ENCODE data around the gene TOP3B. TPM values are rescaled to one million over a fixed set of nuclear protein-coding genes. Genes with fewer than 3 reads are reported as not detected.

Gene TOP3B
- total and polyA plus RNA-seq, 10 of the 15 experiments (the other 5 are each of a cell fraction or from before 2014, with no cell fraction given) = 0.60 to 47.3 (median 33.7) TPM

DNA sequence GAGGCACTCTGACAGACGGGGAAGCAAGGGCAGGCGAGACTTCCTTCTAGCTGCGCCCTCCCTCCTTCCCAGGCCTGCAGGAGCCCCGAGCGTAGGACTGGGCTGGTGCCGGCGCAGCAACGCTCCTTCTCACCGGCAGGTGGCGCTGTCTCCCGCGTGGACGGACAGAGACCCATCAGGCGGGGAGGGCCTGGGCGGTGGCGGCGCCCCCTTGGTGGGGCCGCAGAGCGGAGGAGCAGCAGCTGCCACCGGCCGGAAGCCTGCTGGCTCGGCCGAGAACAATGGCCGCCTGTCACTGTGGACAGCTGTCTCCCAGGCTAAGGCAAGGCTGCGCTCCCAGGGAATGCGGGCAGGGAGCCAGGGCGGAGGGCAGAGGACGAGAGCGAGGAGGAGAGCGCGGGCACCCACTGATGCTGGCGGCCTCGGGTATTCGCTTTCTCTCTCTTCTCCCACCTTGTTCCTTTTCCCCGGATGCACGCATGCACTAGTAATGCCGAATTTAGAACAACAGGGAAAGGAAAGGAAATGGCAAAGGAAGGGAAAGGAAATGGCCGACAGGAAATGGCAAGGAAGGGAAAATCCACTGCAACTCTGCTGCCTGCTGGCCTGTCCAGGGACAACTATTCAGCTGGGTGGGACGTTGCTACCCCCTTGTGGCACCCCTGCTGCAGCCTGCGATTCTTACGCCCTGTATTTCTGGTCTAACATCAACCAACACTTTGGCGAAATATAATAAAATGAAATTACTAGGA is 44.3 kb downstream of the TOP3B start:
- H3K4me2 ChIP-seq (ENCODE audit: control insufficient read depth, insufficient read depth) = peak overlapping the region; percentile 98
- ChIA-PET RAD21 (ENCODE audit: unreplicated experiment) (interaction anchor here (0.6 to 2.5 kb wide), 12 partner anchors 12 to 1037 kb away, joined by 3 to 17 read pairs (median 3); partner anchors contain the start of gene PPM1F), SMC1A (ENCODE audit: uncharacterized antibody, unreplicated experiment) (interaction anchor here (0.9 to 1.8 kb wide), 11 partner anchors 12 to 1016 kb away, joined by 3 to 14 read pairs (median 4); partner anchors contain the start of gene PPM1F), POLR2A (interaction anchor here (1.4 kb wide), 1 partner anchor 175 kb away, joined by 4 read pairs; no protein-coding TSS in a partner anchor), CTCF (interaction anchor here (0.6 to 8.1 kb wide), 33 partner anchors 10 to 1210 kb away, joined by 3 to 82 read pairs (median 4); partner anchors contain the start of genes PPIL2, PPM1F and YDJC)
- in situ Hi-C loops (cut with MboI) (loop anchor here (10.0 kb wide), 1 partner anchor 63 kb away; no protein-coding TSS in a partner anchor), intact Hi-C loops (cut with micrococcal nuclease; ENCODE audit: unreplicated experiment) (loop anchor here (1.0 to 10.0 kb wide), 7 partner anchors 15 to 1019 kb away; partner anchors contain the start of genes MAPK1 and PPM1F)
- 14% methylated on average over 42 of the region's 42 CpGs for WGBS (ENCODE audit: insufficient coverage, insufficient replicate concordance, low lambda C conversion rate, missing lambda C conversion rate)
- peak overlapping the region; percentile 94 for H2AFZ ChIP-seq (ENCODE audit: control insufficient read depth, low read depth, low read length)
- no peaks in the 10 kb centered on the region for H3K9me3 ChIP-seq (replicated peaks; ENCODE audit: control insufficient read depth, insufficient read depth, low read length)
- DNase-seq (ENCODE audit: low read depth, low spot score) (peak; percentile 62), FAIRE-seq (peak; percentile 89), ATAC-seq (peak; percentile 99)
- peak overlapping the region; percentile 58 for H3K9ac ChIP-seq (ENCODE audit: control insufficient read depth, insufficient read depth, low read length)
- H3K36me3 ChIP-seq (ENCODE audit: control insufficient read depth in 2 of 2, insufficient read depth in 2 of 2, low read length in 1 of 2) = no peaks in the 10 kb centered on the region; a peak in 1 of 4 replicates
- BruUV-seq (replicated peaks) = no TSS peak
- H3K4me3 ChIP-seq = peak overlapping the region; percentile 76
- H3K27ac ChIP-seq (ENCODE audit: control insufficient read depth, insufficient read depth) = peak overlapping the region; percentile 59
- no peaks in the 10 kb centered on the region for H3K27me3 ChIP-seq (replicated peaks in 1 of 2; ENCODE audit: control insufficient read depth in 2 of 2, insufficient read depth in 2 of 2, low read length in 1 of 2)
- peaks cover 16% of the 10 kb centered on the region for H3K4me1 ChIP-seq (ENCODE audit: control insufficient read depth, insufficient read depth, low read length)
- H3K79me2 ChIP-seq (ENCODE audit: control insufficient read depth, insufficient read depth, low read length) = no peaks in the 10 kb centered on the region
- H4K20me1 ChIP-seq (ENCODE audit: control insufficient read depth, insufficient read depth) = no peaks in the 10 kb centered on the region
- TF ChIP-seq FOS (IDR thresholded peaks at IDR 0.05; ENCODE audit: borderline replicate concordance, extremely low read depth, insufficient read length) (no peak), ZBED1 (IDR thresholded peaks at IDR 0.05; ENCODE audit: borderline replicate concordance) (no peak), SMC3 (IDR thresholded peaks at IDR 0.05; ENCODE audit: borderline replicate concordance, low read length) (peak; percentile 76), SREBF1 (IDR thresholded peaks at IDR 0.05; ENCODE audit: low read length) (no peak), GATAD2B (conservative IDR thresholded peaks at IDR 0.05; ENCODE audit: low read depth) (peak; percentile 96)
- TF ChIP-seq, protein P1, sequence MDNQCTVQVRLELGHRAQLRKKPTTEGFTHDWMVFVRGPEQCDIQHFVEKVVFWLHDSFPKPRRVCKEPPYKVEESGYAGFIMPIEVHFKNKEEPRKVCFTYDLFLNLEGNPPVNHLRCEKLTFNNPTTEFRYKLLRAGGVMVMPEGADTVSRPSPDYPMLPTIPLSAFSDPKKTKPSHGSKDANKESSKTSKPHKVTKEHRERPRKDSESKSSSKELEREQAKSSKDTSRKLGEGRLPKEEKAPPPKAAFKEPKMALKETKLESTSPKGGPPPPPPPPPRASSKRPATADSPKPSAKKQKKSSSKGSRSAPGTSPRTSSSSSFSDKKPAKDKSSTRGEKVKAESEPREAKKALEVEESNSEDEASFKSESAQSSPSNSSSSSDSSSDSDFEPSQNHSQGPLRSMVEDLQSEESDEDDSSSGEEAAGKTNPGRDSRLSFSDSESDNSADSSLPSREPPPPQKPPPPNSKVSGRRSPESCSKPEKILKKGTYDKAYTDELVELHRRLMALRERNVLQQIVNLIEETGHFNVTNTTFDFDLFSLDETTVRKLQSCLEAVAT (IDR thresholded peaks at IDR 0.05) = peak; percentile 62; the same call in 1 of the 2 replicates
- TF ChIP-seq, protein P2, sequence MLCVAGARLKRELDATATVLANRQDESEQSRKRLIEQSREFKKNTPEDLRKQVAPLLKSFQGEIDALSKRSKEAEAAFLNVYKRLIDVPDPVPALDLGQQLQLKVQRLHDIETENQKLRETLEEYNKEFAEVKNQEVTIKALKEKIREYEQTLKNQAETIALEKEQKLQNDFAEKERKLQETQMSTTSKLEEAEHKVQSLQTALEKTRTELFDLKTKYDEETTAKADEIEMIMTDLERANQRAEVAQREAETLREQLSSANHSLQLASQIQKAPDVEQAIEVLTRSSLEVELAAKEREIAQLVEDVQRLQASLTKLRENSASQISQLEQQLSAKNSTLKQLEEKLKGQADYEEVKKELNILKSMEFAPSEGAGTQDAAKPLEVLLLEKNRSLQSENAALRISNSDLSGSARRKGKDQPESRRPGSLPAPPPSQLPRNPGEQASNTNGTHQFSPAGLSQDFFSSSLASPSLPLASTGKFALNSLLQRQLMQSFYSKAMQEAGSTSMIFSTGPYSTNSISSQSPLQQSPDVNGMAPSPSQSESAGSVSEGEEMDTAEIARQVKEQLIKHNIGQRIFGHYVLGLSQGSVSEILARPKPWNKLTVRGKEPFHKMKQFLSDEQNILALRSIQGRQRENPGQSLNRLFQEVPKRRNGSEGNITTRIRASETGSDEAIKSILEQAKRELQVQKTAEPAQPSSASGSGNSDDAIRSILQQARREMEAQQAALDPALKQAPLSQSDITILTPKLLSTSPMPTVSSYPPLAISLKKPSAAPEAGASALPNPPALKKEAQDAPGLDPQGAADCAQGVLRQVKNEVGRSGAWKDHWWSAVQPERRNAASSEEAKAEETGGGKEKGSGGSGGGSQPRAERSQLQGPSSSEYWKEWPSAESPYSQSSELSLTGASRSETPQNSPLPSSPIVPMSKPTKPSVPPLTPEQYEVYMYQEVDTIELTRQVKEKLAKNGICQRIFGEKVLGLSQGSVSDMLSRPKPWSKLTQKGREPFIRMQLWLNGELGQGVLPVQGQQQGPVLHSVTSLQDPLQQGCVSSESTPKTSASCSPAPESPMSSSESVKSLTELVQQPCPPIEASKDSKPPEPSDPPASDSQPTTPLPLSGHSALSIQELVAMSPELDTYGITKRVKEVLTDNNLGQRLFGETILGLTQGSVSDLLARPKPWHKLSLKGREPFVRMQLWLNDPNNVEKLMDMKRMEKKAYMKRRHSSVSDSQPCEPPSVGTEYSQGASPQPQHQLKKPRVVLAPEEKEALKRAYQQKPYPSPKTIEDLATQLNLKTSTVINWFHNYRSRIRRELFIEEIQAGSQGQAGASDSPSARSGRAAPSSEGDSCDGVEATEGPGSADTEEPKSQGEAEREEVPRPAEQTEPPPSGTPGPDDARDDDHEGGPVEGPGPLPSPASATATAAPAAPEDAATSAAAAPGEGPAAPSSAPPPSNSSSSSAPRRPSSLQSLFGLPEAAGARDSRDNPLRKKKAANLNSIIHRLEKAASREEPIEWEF (IDR thresholded peaks at IDR 0.05; ENCODE audit: insufficient replicate concordance, low read depth, low read length) = no peak
- TF ChIP-seq, protein P3, sequence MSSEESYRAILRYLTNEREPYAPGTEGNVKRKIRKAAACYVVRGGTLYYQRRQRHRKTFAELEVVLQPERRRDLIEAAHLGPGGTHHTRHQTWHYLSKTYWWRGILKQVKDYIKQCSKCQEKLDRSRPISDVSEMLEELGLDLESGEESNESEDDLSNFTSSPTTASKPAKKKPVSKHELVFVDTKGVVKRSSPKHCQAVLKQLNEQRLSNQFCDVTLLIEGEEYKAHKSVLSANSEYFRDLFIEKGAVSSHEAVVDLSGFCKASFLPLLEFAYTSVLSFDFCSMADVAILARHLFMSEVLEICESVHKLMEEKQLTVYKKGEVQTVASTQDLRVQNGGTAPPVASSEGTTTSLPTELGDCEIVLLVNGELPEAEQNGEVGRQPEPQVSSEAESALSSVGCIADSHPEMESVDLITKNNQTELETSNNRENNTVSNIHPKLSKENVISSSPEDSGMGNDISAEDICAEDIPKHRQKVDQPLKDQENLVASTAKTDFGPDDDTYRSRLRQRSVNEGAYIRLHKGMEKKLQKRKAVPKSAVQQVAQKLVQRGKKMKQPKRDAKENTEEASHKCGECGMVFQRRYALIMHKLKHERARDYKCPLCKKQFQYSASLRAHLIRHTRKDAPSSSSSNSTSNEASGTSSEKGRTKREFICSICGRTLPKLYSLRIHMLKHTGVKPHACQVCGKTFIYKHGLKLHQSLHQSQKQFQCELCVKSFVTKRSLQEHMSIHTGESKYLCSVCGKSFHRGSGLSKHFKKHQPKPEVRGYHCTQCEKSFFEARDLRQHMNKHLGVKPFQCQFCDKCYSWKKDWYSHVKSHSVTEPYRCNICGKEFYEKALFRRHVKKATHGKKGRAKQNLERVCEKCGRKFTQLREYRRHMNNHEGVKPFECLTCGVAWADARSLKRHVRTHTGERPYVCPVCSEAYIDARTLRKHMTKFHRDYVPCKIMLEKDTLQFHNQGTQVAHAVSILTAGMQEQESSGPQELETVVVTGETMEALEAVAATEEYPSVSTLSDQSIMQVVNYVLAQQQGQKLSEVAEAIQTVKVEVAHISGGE (CRISPR knock-in tag; IDR thresholded peaks at IDR 0.05) = no peak
- TF ChIP-seq, protein P4, sequence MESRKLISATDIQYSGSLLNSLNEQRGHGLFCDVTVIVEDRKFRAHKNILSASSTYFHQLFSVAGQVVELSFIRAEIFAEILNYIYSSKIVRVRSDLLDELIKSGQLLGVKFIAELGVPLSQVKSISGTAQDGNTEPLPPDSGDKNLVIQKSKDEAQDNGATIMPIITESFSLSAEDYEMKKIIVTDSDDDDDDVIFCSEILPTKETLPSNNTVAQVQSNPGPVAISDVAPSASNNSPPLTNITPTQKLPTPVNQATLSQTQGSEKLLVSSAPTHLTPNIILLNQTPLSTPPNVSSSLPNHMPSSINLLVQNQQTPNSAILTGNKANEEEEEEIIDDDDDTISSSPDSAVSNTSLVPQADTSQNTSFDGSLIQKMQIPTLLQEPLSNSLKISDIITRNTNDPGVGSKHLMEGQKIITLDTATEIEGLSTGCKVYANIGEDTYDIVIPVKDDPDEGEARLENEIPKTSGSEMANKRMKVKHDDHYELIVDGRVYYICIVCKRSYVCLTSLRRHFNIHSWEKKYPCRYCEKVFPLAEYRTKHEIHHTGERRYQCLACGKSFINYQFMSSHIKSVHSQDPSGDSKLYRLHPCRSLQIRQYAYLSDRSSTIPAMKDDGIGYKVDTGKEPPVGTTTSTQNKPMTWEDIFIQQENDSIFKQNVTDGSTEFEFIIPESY (IDR thresholded peaks at IDR 0.05) = peak; percentile 85; the same call in 1 of the 2 replicates
